Measurements from ENCODE around the gene HRH3.

HRH3 gene

GRCh38 chr20:62174870-62175624, 45.0 kb downstream of the HRH3 start:
- DNase-seq, result no peak

- DNase-seq, result no peak
Observed at GRCh38 chr20:62174021-62174804, 45.9 kb downstream of the HRH3 start.

GRCh38 chr20:62172666-62173065, 47.4 kb downstream of the HRH3 start:
- DNase-seq, result no peak

- no peak for DNase-seq
Observed at GRCh38 chr20:62171245-62171644, 48.8 kb downstream of the HRH3 start.

- no peak for DNase-seq
Observed at GRCh38 chr20:62170536-62170935, 49.5 kb downstream of the HRH3 start.

GRCh38 chr20:62168890-62169435, 51.1 kb downstream of the HRH3 start:
- no peak for DNase-seq

GRCh38 chr20:62168061-62168460, 52.0 kb downstream of the HRH3 start:
- DNase-seq, result no peak

GRCh38 chr20:62167474-62167873, 52.6 kb downstream of the HRH3 start:
- DNase-seq, result no peak

- DNase-seq, result no peak
Observed at GRCh38 chr20:62165762-62166399, 54.2 kb downstream of the HRH3 start.

Data from activated effector memory CD4-positive, alpha-beta T cell treated with anti-CD3 and anti-CD28 coated beads, Interleukin-2, amount 50 U/mL, for 16 hours (primary cell).